DND-41 (cell line): ENCODE results near the gene AFAP1L1.

Experiments
- ATAC-seq: fragments of 200-7000 bp; cut with Tn5 transposase; 3 replicates; pipeline ENCODE4 v1.9.1; 2021; ENCODE audit warnings: low read depth; ENCODE audit not compliant: insufficient read depth
- DNase-seq: peaks from one replicate; pipeline ENCODE4 v3.0.0-alpha.2; 2020
- H2AFZ ChIP-seq: 2 replicates; pipeline ENCODE4 v1.6.0; 2012; ENCODE audit warnings: low read depth, low read length
- H3K27ac ChIP-seq: 2 replicates; pipeline ENCODE4 v1.5.1; 2012; ENCODE audit warnings: low read length, inconsistent platforms
- H3K27me3 ChIP-seq: fragments of 200-600 bp; sonication (generic); 2 replicates; pipeline ENCODE4 v1.6.0; 2012; ENCODE audit warnings: low read length, mild to moderate bottlenecking, inconsistent platforms; ENCODE audit not compliant: insufficient read depth, poor library complexity
- H3K36me3 ChIP-seq: 2 replicates; pipeline ENCODE4 v1.5.1; 2012; ENCODE audit warnings: low read length, inconsistent platforms; ENCODE audit not compliant: insufficient read depth
- H3K4me1 ChIP-seq: 2 replicates; pipeline ENCODE4 v1.5.1; 2012; ENCODE audit warnings: mild to moderate bottlenecking, low read length; ENCODE audit not compliant: insufficient read depth
- H3K4me2 ChIP-seq: 2 replicates; pipeline ENCODE4 v1.6.0; 2012; ENCODE audit warnings: mild to moderate bottlenecking, moderate library complexity, low read length, inconsistent platforms; ENCODE audit not compliant: insufficient read depth
- H3K4me3 ChIP-seq, 2 experiments: fragments of 200-600 bp in 1 of 2; shearing (Covaris generic) in 1 of 2; 2 replicates each; pipeline ENCODE4 v1.5.1; 2012 to 2016; ENCODE audit warnings: inconsistent platforms in 2 of 2, low read length in 2 of 2, mild to moderate bottlenecking in 2 of 2, low read depth in 1 of 2, moderate library complexity in 1 of 2
- H3K79me2 ChIP-seq: 2 replicates; pipeline ENCODE4 v1.6.0; 2012; ENCODE audit warnings: low read length, inconsistent platforms; ENCODE audit not compliant: insufficient read depth
- H3K9ac ChIP-seq: 2 replicates; pipeline ENCODE4 v1.6.0; 2012; ENCODE audit warnings: low read depth, mild to moderate bottlenecking, inconsistent platforms, low read length, moderate library complexity
- H3K9me3 ChIP-seq: 2 replicates; pipeline ENCODE4 v1.5.1; 2012; ENCODE audit warnings: low read length, moderate library complexity, mild to moderate bottlenecking, inconsistent platforms; ENCODE audit not compliant: insufficient read depth, severe bottlenecking
- H4K20me1 ChIP-seq: 2 replicates; pipeline ENCODE4 v1.6.0; 2012; ENCODE audit warnings: low read length; ENCODE audit not compliant: insufficient read depth
- CTCF ChIP-seq: IDR thresholded peaks from 2 replicates; pipeline ENCODE4 v1.5.1; 2012; ENCODE audit warnings: borderline replicate concordance, low read length, moderate library complexity, mild to moderate bottlenecking; ENCODE audit not compliant: poor library complexity, severe bottlenecking; ENCODE audit errors: extremely low read depth
- EZH2 ChIP-seq: IDR thresholded peaks from 3 replicates; pipeline ENCODE4 v1.6.1; 2012; ENCODE audit warnings: borderline replicate concordance, low read depth, mild to moderate bottlenecking, moderate library complexity, low read length, inconsistent platforms; ENCODE audit not compliant: severe bottlenecking

Gene AFAP1L1

GRCh38 chr5:149282966-149283332, 11.3 kb downstream of the AFAP1L1 start:
- Histone ChIP-seq H3K4me3 (no peak overlapping the region), H3K27ac (no peak overlapping the region), H3K9me3 (no peaks in the 10 kb centered on the region), H3K79me2 (no peaks in the 10 kb centered on the region), H3K9ac (no peak overlapping the region), H3K4me1 (no peaks in the 10 kb centered on the region), H3K4me2 (no peak overlapping the region), H3K36me3 (no peaks in the 10 kb centered on the region), H4K20me1 (no peaks in the 10 kb centered on the region), H2AFZ (no peak overlapping the region), H3K27me3 (peaks cover 9% of the 10 kb centered on the region)
- no peak for ATAC-seq
- no peak for DNase-seq
- TF ChIP-seq EZH2, result no peak

- DNase-seq (no peak), ATAC-seq (no peak)
- Histone ChIP-seq H3K9ac (no peak overlapping the region), H3K4me2 (no peak overlapping the region), H3K9me3 (no peaks in the 10 kb centered on the region), H3K27me3 (peaks cover 9% of the 10 kb centered on the region), H3K4me3 (no peak overlapping the region), H3K36me3 (no peaks in the 10 kb centered on the region), H3K27ac (no peak overlapping the region), H3K79me2 (no peaks in the 10 kb centered on the region), H3K4me1 (no peaks in the 10 kb centered on the region), H4K20me1 (no peaks in the 10 kb centered on the region), H2AFZ (no peak overlapping the region)
- TF ChIP-seq EZH2 (no peak), CTCF (no peak)
Observed at GRCh38 chr5:149283626-149284480, 12.2 kb downstream of the AFAP1L1 start.

- TF ChIP-seq EZH2 (no peak), CTCF (no peak)
Observed at GRCh38 chr5:149284501-149284900, 12.8 kb downstream of the AFAP1L1 start.

GRCh38 chr5:149285153-149285552, 13.5 kb downstream of the AFAP1L1 start:
- Histone ChIP-seq H3K4me2 (no peak overlapping the region), H2AFZ (no peak overlapping the region), H3K9me3 (no peaks in the 10 kb centered on the region), H3K4me3 (no peak overlapping the region), H3K27me3 (peaks cover 11% of the 10 kb centered on the region), H3K4me1 (no peaks in the 10 kb centered on the region), H4K20me1 (no peaks in the 10 kb centered on the region), H3K9ac (no peak overlapping the region), H3K79me2 (no peaks in the 10 kb centered on the region), H3K27ac (no peak overlapping the region), H3K36me3 (no peaks in the 10 kb centered on the region)
- ATAC-seq, result no peak
- no peak for DNase-seq
- TF ChIP-seq EZH2 (no peak), CTCF (no peak)

More at GRCh38 chr5:149284501-149284900, 12.8 kb downstream of the AFAP1L1 start:
- Histone ChIP-seq H3K4me2 (no peak overlapping the region), H2AFZ (no peak overlapping the region), H3K4me3 (no peak overlapping the region), H3K36me3 (no peaks in the 10 kb centered on the region), H3K27ac (no peak overlapping the region), H3K79me2 (no peaks in the 10 kb centered on the region), H4K20me1 (no peaks in the 10 kb centered on the region), H3K27me3 (peaks cover 11% of the 10 kb centered on the region), H3K4me1 (no peaks in the 10 kb centered on the region), H3K9me3 (no peaks in the 10 kb centered on the region), H3K9ac (no peak overlapping the region)
- ATAC-seq (no peak), DNase-seq (no peak)
